Spinal cord (tissue), 4 donors: ENCODE measurements around the gene SDC4. TPM values are rescaled to one million over a fixed set of nuclear protein-coding genes. Genes with fewer than 3 reads are reported as not detected.

ENCODE experiments used
- polyA plus RNA-seq, 2 donors: library from polyadenylated mRNA; unstranded; fragments of 120-200 nt; gene quantifications; one replicate each; pipeline ENCODE4 v1.2.1, GENCODE V29; 2013; ENCODE audit not compliant: insufficient read length in 2 of 2
- total RNA-seq, 2 donors: library from RNA; depleted of rRNA in 1 of 2; stranded (reverse); fragments of 120-200 nt in 1 of 2; fragments of >200 nt in 1 of 2; gene quantifications; one replicate each; pipeline versions ENCODE4 v1.2.3 to v1.2.4, GENCODE V29; 2013 to 2014

The SDC4 gene
- total and polyA plus RNA-seq, 4 donors = 5.6 to 25.5 (median 11.7) TPM

Other genes with a start within 250 kb of the SDC4 start
- gene KCNS1, start 247.3 kb downstream of the SDC4 start, total RNA-seq = 1 to 10 TPM; 4.0 to 6.4 TPM
- gene KCNS1, start 247.3 kb downstream of the SDC4 start, polyA plus RNA-seq = 1 to 10 TPM; 7.0 to 7.9 TPM
- under 1 TPM in 1 of 2 donors, not detected in 1; 0.28 TPM for gene WFDC5, start 233.2 kb downstream of the SDC4 start, total RNA-seq
- under 1 TPM; 0.33 to 0.57 TPM for gene WFDC5, start 233.2 kb downstream of the SDC4 start, polyA plus RNA-seq
- gene WFDC12, start 224.0 kb downstream of the SDC4 start, total RNA-seq = not detected
- not detected for gene WFDC12, start 224.0 kb downstream of the SDC4 start, polyA plus RNA-seq
- gene PI3, start 173.5 kb downstream of the SDC4 start, total RNA-seq = not detected
- not detected for gene PI3, start 173.5 kb downstream of the SDC4 start, polyA plus RNA-seq
- gene SEMG1, start 141.4 kb downstream of the SDC4 start, total RNA-seq = not detected
- gene SEMG1, start 141.4 kb downstream of the SDC4 start, polyA plus RNA-seq = not detected
- not detected for gene SEMG2, start 127.1 kb downstream of the SDC4 start, total RNA-seq
- gene SEMG2, start 127.1 kb downstream of the SDC4 start, polyA plus RNA-seq = not detected
- gene SLPI, start 93.9 kb downstream of the SDC4 start, total RNA-seq = 10 to 100 TPM; 10.2 to 15.5 TPM
- 1 to 10 TPM; 5.2 to 8.7 TPM for gene SLPI, start 93.9 kb downstream of the SDC4 start, polyA plus RNA-seq
- under 1 TPM; 0.11 to 0.20 TPM for gene RBPJL, start 41.6 kb downstream of the SDC4 start, total RNA-seq
- gene RBPJL, start 41.6 kb downstream of the SDC4 start, polyA plus RNA-seq = under 1 TPM; 0.53 to 0.59 TPM
- gene MATN4, start 40.1 kb downstream of the SDC4 start, total RNA-seq = 10 to 100 TPM; 13.0 to 21.2 TPM
- gene MATN4, start 40.1 kb downstream of the SDC4 start, polyA plus RNA-seq = 1 to 10 TPM; 3.6 to 9.9 TPM
- 10 to 100 TPM; 19.1 to 25.1 TPM for gene SYS1, start 14.7 kb upstream of the SDC4 start, total RNA-seq
- 10 to 100 TPM; 30.1 to 32.8 TPM for gene SYS1, start 14.7 kb upstream of the SDC4 start, polyA plus RNA-seq
- under 1 TPM; 0.39 to 0.69 TPM for gene TP53TG5, start 29.9 kb upstream of the SDC4 start, total RNA-seq
- gene TP53TG5, start 29.9 kb upstream of the SDC4 start, polyA plus RNA-seq = 1 to 10 TPM; 1.7 to 3.9 TPM
- gene DBNDD2, start 59.9 kb upstream of the SDC4 start, total RNA-seq = 10 to 100 TPM; 22.7 to 31.5 TPM
- 10 to 100 TPM; 68.7 to 69.3 TPM for gene DBNDD2, start 59.9 kb upstream of the SDC4 start, polyA plus RNA-seq
- gene PIGT, start 67.7 kb upstream of the SDC4 start, total RNA-seq = 10 to 100 TPM; 22.1 to 87.6 TPM
- 10 to 100 TPM; 75.4 to 98.4 TPM for gene PIGT, start 67.7 kb upstream of the SDC4 start, polyA plus RNA-seq
- 1 to 10 TPM; 7.0 to 8.1 TPM for gene WFDC2, start 121.3 kb upstream of the SDC4 start, total RNA-seq
- gene WFDC2, start 121.3 kb upstream of the SDC4 start, polyA plus RNA-seq = 10 to 100 TPM; 64.9 to 70.0 TPM
- gene SPINT3, start 167.2 kb upstream of the SDC4 start, total RNA-seq = not detected
- gene SPINT3, start 167.2 kb upstream of the SDC4 start, polyA plus RNA-seq = not detected
- gene WFDC6, start 191.1 kb upstream of the SDC4 start, total RNA-seq = not detected
- gene WFDC6, start 191.1 kb upstream of the SDC4 start, polyA plus RNA-seq = not detected
- gene EPPIN, start 199.0 kb upstream of the SDC4 start, total RNA-seq = under 1 TPM; 0.10 to 0.17 TPM
- gene EPPIN, start 199.0 kb upstream of the SDC4 start, polyA plus RNA-seq = under 1 TPM; 0.36 to 0.41 TPM
- not detected for gene WFDC8, start 230.9 kb upstream of the SDC4 start, total RNA-seq
- gene WFDC8, start 230.9 kb upstream of the SDC4 start, polyA plus RNA-seq = under 1 TPM in 1 of 2 donors, not detected in 1; 0.30 TPM